ENCODE measurements around the gene TMEM63C. TPM values are rescaled to one million over a fixed set of nuclear protein-coding genes. Genes with fewer than 3 reads are reported as not detected.
A peak's percentile ranks its signal among the peaks of the same experiment; 100 is the strongest.

The TMEM63C gene
- total RNA-seq, 1 donor from 2014 or later: 4.6 TPM

DNA sequence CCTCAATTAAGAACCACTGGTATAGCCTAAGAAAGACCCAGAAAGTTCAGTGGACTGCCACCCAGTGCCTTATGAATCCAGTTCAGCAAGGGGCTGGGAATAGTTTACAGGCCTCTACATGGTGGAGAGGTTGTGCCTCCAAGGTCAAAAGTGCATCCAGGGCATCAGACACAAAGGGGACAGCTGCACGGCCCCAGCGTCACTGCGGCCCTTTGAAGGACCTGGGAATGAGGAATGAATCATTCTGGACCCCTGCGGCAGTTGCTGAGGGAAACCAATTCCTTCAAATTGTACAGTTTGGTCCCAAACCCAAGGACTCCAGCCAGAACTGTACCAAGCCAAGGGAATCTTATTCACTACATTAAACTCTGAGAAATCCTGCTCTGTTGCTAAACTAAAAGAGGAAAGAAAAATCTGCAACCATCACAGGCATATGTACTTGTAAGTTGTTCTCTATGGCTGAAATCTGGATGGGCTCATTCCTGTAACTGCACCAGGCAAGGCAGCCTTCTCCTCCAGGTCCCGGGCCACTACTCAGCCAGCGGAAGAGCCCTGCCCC lies 100.3 kb downstream of the TMEM63C start:
- Mint-ChIP-seq H3K36me3 (peaks cover 17% of the 10 kb centered on the region), H3K4me1 (ENCODE audit: unreplicated experiment) (peaks cover 6% of the 10 kb centered on the region), H3K4me3 (no peak overlapping the region), H3K27ac (no peak overlapping the region), H3K9me3 (no peaks in the 10 kb centered on the region), H3K27me3 (no peaks in the 10 kb centered on the region)
- DNase-seq (ENCODE audit: extremely low spot score, unreplicated experiment): no peak
- TF ChIP-seq, protein P1, sequence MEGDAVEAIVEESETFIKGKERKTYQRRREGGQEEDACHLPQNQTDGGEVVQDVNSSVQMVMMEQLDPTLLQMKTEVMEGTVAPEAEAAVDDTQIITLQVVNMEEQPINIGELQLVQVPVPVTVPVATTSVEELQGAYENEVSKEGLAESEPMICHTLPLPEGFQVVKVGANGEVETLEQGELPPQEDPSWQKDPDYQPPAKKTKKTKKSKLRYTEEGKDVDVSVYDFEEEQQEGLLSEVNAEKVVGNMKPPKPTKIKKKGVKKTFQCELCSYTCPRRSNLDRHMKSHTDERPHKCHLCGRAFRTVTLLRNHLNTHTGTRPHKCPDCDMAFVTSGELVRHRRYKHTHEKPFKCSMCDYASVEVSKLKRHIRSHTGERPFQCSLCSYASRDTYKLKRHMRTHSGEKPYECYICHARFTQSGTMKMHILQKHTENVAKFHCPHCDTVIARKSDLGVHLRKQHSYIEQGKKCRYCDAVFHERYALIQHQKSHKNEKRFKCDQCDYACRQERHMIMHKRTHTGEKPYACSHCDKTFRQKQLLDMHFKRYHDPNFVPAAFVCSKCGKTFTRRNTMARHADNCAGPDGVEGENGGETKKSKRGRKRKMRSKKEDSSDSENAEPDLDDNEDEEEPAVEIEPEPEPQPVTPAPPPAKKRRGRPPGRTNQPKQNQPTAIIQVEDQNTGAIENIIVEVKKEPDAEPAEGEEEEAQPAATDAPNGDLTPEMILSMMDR (conservative IDR thresholded peaks at IDR 0.05): no peak

DNA sequence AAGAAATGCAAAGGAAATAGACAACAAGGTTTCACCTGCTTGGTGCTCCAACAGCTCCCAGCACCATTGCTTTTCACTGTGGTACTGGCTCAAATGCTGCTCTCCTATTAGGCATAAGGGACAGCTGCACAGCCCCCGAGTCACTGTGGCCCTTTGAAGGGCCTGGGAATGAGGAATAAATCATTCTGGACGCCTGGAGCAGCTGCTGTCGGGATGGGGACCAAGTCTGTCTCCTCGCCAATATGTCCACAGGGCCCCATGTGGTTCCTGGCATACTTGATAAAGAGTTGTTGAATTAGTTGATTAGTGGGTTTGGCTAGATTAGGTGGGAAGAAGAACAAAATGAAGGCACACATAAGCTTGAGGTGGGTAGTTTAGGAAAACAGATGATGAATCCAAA lies 102.5 kb downstream of the TMEM63C start:
- Mint-ChIP-seq H3K9me3 (no peaks in the 10 kb centered on the region), H3K4me3 (no peak overlapping the region), H3K27ac (no peak overlapping the region), H3K4me1 (ENCODE audit: unreplicated experiment) (peaks cover 6% of the 10 kb centered on the region), H3K36me3 (peaks cover 21% of the 10 kb centered on the region), H3K27me3 (no peaks in the 10 kb centered on the region)
- TF ChIP-seq, protein P1 (conservative IDR thresholded peaks at IDR 0.05): no peak
- DNase-seq (ENCODE audit: extremely low spot score, unreplicated experiment): no peak

DNA sequence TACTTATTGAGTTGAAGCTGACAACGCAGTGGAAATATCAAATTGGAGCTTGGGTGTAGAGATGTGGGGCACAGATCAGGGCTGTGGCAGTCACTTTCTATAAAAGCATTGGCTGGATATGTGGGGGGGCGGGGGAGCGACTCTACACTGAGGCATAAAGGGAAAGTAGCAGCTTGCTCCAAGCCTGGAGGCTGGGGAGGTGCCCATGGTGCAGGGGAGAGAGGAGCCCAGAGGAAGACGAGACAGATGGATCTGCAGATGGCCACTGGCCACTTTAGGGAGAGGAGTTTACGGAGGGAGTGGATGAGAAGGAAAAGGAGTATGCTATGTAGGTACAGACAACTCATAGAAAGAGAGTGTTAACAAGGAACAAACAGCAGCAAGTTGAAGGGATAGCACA lies 102.9 kb downstream of the TMEM63C start:
- H3K27ac Mint-ChIP-seq: no peak overlapping the region
- no peaks in the 10 kb centered on the region for H3K9me3 Mint-ChIP-seq
- H3K27me3 Mint-ChIP-seq: no peaks in the 10 kb centered on the region
- H3K4me1 Mint-ChIP-seq (ENCODE audit: unreplicated experiment): peaks cover 6% of the 10 kb centered on the region
- peaks cover 21% of the 10 kb centered on the region for H3K36me3 Mint-ChIP-seq
- TF ChIP-seq, protein P1 (conservative IDR thresholded peaks at IDR 0.05): no peak
- DNase-seq (ENCODE audit: extremely low spot score, unreplicated experiment): no peak
- H3K4me3 Mint-ChIP-seq: no peak overlapping the region

DNA sequence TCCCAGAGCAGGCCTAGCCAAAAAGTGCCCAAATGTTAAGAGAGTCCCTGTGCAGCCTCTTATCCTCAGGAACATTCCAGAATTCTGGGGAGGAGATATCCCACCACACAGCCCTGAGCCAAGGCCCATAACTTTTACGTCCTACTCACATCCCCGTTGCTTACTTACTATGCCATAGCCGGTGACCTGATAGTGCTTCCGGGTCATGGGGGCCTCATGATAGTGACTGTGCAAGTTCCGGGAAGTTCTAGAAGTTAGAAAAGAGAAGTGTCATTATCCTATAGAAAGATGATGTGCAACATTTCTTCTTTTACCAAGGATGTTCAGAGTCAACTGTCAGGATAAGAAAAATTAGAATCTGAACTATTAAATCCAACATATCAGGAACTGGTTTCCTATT lies 105.0 kb downstream of the TMEM63C start:
- no peak overlapping the region for H3K27ac Mint-ChIP-seq
- peaks cover 21% of the 10 kb centered on the region for H3K36me3 Mint-ChIP-seq
- no peak overlapping the region for H3K4me3 Mint-ChIP-seq
- no peak for DNase-seq (ENCODE audit: extremely low spot score, unreplicated experiment)
- TF ChIP-seq, protein P1 (conservative IDR thresholded peaks at IDR 0.05): no peak
- no peaks in the 10 kb centered on the region for H3K27me3 Mint-ChIP-seq
- no peaks in the 10 kb centered on the region for H3K9me3 Mint-ChIP-seq
- peaks cover 6% of the 10 kb centered on the region for H3K4me1 Mint-ChIP-seq (ENCODE audit: unreplicated experiment)

DNA sequence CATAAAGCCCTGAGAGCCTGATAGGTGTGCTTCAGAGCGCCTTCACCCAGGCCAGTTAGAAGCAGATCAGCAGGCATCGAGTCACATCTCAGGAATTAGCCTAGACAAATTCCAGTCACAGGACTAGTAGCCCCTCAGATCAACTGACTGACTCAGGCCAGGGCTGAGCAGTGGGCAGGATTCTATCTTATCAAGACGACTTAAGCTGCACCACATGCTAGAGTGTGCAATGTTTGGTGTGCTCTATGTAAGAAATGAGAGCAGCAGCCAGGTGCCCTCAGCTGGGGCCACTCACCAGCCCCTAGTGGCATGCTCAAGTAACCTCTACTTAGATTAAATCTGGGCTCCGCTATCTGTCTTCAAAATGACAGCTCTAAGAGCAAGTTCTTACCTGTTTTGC lies 109.1 kb downstream of the TMEM63C start:
- H3K9me3 Mint-ChIP-seq: no peaks in the 10 kb centered on the region
- DNase-seq (ENCODE audit: extremely low spot score, unreplicated experiment): no peak
- H3K27ac Mint-ChIP-seq: no peak overlapping the region
- no peak overlapping the region for H3K4me3 Mint-ChIP-seq
- H3K27me3 Mint-ChIP-seq: no peaks in the 10 kb centered on the region
- H3K4me1 Mint-ChIP-seq (ENCODE audit: unreplicated experiment): no peaks in the 10 kb centered on the region
- peaks cover 26% of the 10 kb centered on the region for H3K36me3 Mint-ChIP-seq
- TF ChIP-seq, protein P1 (conservative IDR thresholded peaks at IDR 0.05): peak; percentile 40

DNA sequence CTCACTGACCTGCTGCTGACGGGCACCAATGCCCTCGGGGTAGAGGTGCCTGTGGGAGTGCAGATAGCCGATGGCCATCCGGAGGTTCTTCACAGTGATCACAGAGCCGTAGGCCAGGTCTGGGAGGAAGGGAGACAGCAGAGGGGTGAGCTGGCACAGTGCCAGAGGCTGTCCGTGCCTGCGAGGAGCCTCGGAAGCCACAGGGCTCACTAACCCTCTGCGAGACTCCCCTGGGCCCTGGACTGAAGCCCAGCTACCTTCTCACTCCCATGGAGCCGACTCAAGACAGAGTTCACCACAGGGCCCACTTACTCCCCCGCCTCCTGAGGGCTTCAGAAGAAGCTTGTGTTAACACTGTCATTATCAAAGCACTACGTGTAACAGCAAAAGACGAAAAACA lies 114.6 kb downstream of the TMEM63C start:
- Mint-ChIP-seq H3K36me3 (peaks cover 14% of the 10 kb centered on the region), H3K27me3 (no peaks in the 10 kb centered on the region), H3K9me3 (no peaks in the 10 kb centered on the region), H3K4me1 (ENCODE audit: unreplicated experiment) (no peaks in the 10 kb centered on the region), H3K27ac (no peak overlapping the region), H3K4me3 (no peak overlapping the region)
- no peak for DNase-seq (ENCODE audit: extremely low spot score, unreplicated experiment)
- TF ChIP-seq, protein P1 (conservative IDR thresholded peaks at IDR 0.05): no peak

Data from type B pancreatic cell (in vitro differentiated cells).